Activated T-helper 1 cell treated with Interleukin-2 at 50 U/mL for 16 hours (primary cell): ENCODE measurements around the gene EFEMP2.
"Not testable (repeated sequence)": the region's sequence is repeated elsewhere in the genome, so short reads cannot be mapped to it uniquely, and the experiment has no call there.

Source experiments
- DNase-seq: peaks from one replicate; pipeline ENCODE4 v3.0.0-alpha.2; 2020; ENCODE audit warnings: low read depth

EFEMP2 gene

DNA sequence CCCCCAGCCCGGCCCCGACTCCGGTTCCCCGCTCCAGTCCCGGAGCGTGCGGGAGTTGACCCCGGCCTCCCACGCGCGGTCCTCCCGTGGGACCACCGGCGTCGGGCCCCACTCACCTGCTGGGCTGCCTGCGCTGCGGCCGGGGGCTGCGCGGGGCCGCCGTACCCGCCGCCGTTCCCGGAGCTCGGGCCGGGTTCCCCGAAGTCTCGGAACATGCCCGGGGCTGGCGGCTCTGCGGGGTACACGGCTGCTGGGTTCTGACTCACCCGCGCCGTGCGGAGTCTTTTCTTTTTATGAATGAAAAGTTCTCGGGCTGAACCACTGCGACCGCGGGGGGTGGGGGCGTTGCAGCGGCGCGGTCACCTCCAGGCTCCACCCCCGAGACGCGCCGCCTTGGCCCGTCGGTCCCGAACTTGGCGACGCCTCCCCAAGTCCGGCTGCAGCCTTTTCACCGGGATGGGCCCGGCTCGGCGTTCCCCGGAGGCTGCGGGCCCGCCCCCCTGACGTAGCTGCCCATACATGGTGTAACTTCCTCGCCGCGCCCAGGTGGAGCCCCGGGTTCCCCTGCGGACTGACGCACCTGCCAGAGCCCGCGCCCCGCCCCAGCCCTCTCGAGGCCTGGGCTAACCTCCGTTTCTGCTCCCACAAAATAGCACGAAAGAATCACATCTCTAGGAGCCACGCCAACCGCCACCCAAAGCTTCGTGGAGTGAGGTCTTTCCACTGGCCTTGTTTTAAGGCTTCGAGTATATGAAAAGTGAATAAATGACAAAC is 27.7 kb upstream of the EFEMP2 start, which contains the start of gene FOSL1:
TSS of gene FOSL1 (minus strand) at position 264 of the 774 bp plus-strand sequence. CDS start at position 215, 49 bp downstream.
- DNase-seq: peak; percentile 84

DNA sequence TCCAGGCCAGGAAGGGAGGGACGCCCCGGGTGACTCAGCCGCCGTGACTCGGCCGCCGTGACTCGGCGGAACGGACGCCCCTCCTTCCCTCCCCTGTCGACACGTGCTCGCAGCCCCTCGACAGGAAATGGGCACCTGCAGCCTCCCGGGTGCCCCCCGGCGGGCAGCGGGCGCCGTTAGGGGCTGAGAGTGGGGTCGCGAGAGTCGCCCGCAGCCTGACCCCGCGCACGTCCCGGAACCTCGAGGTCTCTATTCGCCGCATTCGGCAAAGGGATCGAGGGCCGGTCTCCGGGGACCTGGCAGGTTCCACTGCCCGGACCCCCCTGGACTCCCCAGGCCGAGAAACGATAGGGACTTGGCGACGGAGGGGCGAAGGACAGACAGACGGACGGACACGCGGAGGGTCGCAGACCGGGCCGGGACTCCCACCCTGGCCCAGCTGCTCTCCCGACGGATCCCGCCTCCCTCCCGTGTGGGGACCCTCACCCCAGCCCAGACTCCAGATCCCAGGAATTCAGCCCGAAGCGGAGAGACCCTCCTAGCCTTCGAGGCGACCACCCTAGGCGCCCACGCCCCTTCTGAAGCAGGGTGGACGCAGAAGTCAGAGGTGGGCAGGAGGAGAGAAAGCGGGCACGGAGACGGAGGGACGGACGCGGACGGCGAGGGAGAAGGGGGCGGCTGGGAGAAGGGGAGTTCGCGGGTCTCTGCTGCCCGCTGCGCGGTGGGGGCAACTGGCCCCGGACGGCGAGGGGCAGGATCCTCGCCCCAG is 26.9 kb upstream of the EFEMP2 start:
- peak; percentile 38 for DNase-seq

DNA sequence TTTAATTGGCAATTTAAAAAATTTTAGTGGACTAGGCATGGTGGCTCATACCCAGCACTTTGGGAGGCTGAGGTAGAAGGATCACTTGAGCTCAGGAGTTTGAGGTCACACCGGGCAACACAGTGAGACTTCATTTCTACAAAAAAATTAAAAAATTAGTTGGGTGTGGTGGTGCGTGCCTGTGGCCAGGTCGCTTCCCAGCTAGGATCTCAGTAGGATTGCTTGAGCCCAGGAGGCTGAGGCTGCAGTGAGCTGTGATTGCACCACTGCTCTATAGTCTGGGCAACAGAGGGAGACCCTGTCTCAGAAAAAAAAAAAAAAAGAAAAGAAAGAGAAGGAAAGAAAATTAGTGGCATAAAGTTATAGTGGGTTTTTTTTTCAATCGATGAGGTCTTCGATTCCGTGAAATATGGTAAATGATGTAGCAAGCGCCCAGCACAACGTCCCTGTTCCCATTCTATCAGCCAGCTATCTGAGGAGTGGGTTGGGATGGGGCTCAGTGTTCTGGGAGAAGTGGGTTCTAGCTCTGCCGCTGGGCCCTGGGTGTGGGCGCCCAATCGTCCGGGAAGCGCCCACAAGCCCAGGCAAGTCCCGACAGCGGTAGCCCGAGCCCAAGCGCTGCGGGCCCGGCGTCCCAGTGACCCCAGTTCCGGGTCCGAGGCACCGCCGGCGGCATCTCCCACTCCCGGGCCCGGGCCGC is 26.2 kb upstream of the EFEMP2 start:
- no peak for DNase-seq

- DNase-seq: no peak
These were observed 24.4 kb upstream of the EFEMP2 start for GRCh38 chr11:65897020-65897471.

DNA sequence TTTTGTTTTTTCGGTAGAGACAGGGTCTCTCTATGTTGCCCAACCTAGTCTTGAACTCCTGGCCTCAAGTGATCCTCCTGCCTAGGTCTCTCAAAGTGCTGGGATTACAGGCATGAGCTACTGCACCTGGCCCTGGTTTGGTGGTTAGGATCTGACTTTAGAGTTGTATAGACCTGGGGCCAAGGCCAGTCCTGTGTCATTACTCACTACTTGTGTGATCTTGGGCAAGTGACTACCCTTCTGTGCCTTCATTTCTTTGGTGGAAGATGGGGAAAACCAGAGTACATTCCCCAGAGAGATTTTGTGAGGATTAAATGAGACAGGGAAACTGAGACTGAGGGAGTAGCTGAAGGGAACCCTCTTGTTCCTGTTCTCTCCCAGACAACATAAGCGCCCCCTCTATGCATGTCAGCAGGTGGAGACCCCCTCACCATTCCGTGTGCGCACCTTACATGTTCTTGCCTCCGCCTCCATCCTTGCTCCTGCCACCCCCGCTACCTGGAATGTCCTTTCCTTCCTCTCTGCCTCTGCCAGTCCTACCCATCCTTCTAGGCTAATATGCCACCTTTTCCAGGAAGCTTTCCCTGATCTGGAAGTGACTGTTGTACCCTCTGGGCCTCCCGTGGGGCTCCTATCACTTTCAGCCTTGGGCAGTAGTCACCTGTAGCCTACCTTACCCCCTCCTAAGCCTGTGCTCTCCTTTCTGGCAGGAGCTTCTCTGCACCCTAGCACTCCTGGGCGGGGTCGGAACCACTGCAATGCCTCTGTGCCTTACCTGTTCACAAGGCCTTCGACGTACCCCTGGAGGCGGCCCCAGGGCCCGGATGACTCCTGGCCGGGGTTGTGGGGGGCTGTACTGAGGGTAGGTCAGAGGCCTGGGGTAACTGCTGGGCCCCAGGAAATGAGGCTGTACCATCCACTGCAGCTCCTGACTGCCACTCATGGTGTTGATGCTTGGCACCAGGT is 23.7 kb upstream of the EFEMP2 start:
- no peak for DNase-seq

DNA sequence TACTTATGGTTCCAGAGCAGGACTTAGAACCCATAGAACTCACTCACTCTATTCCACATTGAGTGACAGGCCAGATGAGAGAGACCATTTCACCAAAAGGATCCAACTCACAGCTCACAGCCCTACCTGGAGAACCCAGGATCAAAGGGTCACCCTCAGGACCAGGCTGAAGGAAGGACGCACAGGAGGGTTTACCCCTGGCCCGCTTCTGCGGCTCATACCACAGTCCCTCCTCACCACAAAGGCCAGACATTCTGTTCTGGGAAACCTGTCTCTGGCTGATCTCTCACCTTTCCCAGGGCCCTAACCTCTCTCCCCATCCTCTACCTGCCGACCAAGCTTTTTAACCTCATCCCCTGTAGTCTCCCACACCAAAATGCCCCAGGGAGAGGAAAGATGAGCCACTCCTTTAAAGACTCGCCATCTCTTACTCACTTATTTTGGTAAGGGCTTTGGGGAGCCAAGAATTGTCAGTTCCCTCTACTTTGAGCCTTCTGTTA is 22.9 kb upstream of the EFEMP2 start:
- DNase-seq: no peak

GRCh38 chr11:65894034-65894591 is 21.5 kb upstream of the EFEMP2 start:
- DNase-seq: no peak

DNA sequence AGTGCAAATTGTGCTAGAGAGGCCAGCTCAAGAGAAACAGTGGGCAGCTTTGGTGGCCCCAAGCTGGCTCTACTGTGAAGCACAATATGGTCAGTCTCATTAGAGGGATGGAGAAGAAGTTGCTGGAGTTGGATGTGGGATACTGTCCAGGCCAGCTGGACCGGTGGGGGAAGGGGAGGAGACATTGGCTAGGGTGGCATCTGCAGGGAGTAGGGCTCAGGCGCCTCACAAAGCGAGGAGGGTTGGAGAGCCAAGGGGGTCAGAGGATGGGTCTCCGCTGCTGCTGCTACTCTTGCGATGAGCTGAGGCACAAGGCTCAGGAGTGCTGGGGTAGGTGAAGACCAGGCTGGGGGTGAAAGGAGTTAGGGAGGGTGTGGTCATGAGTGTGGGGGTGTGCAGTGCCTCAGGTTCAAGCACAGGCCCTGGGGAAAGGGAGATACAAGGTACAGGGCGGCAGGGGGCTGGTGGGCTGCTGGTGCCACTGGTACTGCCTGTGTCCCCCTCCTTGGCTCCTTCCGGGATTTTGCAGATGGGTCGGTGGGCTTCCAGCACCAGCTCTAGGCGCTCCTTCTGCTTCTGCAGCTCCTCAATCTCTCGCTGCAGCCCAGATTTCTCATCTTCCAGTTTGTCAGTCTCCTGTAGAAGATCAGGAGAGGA is 20.2 kb upstream of the EFEMP2 start:
- no peak for DNase-seq

GRCh38 chr11:65892137-65892540 is 19.5 kb upstream of the EFEMP2 start:
- not testable (repeated sequence) for DNase-seq

- no peak for DNase-seq
These were observed 18.9 kb upstream of the EFEMP2 start for GRCh38 chr11:65891219-65892136.

GRCh38 chr11:65890324-65891218 is 18.0 kb upstream of the EFEMP2 start, which contains the start of gene CCDC85B:
CCDC85B (plus strand) TSS chr11:65890673; CDS start chr11:65890784, 111 bp downstream.
- peak; percentile 98 for DNase-seq

- peak; percentile 95 for DNase-seq
These were observed 15.7 kb upstream of the EFEMP2 start, which contains the start of gene FIBP for GRCh38 chr11:65888163-65888814. FIBP (minus strand) TSS chr11:65888471; CDS start chr11:65888418, 53 bp downstream.

GRCh38 chr11:65887723-65888162 is 15.1 kb upstream of the EFEMP2 start:
- DNase-seq: no peak

- no peak for DNase-seq
These were observed 14.5 kb upstream of the EFEMP2 start for GRCh38 chr11:65886826-65887722.

DNA sequence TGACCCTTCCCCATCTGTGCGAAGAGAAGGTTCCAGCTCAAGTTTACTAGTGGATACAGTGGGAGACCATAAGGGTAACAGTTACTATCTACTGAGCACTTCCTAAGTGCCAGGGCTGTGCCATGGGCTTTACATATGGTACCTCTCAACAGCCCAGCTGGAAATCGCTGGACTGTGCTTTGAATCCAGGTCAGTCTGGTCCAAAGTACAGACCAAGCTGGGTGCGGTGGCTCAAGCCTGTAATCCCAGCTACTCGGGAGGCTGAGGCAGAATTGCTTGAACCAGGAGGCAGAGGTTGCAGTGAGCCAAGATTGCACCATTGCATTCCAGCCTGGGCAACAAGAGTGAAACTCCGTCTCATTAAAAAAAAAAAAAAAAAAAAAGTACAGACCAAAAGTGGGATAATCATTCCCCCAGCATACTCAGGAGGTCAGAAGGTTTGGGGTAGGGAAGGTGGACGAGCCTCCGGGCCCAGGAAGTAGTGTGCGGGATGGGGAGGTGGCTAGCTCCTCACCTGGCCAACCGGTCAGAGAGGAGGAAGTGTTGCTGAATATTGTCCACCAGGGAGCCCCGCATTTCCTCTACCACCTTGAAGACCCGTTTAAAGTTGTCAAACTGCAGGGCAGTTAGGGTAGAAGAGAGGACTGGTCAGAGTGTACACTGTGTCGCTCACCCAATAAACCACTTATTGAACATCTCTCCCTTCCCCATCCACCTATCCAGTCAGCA is 13.4 kb upstream of the EFEMP2 start:
- no peak for DNase-seq
